GM12878 (cell line): Measurements from ENCODE around the gene ARRDC1.

Source experiments
- BACH1 ChIP-seq: fragments of 450-650 bp; IDR thresholded peaks from 2 replicates; pipeline ENCODE4 v1.6.1; 2017; ENCODE audit warnings: mild to moderate bottlenecking, borderline replicate concordance
- CHD1 ChIP-seq: IDR thresholded peaks from 2 replicates; pipeline ENCODE4 v1.6.1; 2012; ENCODE audit warnings: low read depth, low read length, improper control_type of control experiment
- EED ChIP-seq: sonication (generic); IDR thresholded peaks from 2 replicates; pipeline ENCODE4 v1.6.1; 2016; ENCODE audit warnings: antibody characterized with exemption, low read depth
- EZH2 ChIP-seq: IDR thresholded peaks from 2 replicates; pipeline ENCODE4 v1.6.1; 2012; ENCODE audit warnings: low read depth, mild to moderate bottlenecking, control low read depth, inconsistent platforms, low read length, borderline replicate concordance; ENCODE audit not compliant: control insufficient read depth
- MYC ChIP-seq: IDR thresholded peaks from 2 replicates; pipeline ENCODE4 v1.6.1; 2011; ENCODE audit warnings: mild to moderate bottlenecking, low read length, moderate library complexity, inconsistent platforms; ENCODE audit not compliant: insufficient read depth, insufficient replicate concordance, insufficient read length, severe bottlenecking
- NBN ChIP-seq: fragments of 450-650 bp; IDR thresholded peaks from 2 replicates; pipeline ENCODE4 v1.6.1; 2016
- POLR2A ChIP-seq: IDR thresholded peaks from 2 replicates; pipeline ENCODE4 v1.6.1; 2011; ENCODE audit warnings: low read depth, mild to moderate bottlenecking, low read length
- RCOR1 ChIP-seq: conservative IDR thresholded peaks from 2 replicates; pipeline ENCODE4 v1.6.1; 2012; ENCODE audit warnings: low read depth, low read length, improper control_type of control experiment
- TF ChIP-seq, protein P1 (sequence below): IDR thresholded peaks from 2 replicates; pipeline ENCODE4 v1.6.1; 2011; ENCODE audit warnings: low read depth, low read length, improper control_type of control experiment, borderline replicate concordance

DNA sequence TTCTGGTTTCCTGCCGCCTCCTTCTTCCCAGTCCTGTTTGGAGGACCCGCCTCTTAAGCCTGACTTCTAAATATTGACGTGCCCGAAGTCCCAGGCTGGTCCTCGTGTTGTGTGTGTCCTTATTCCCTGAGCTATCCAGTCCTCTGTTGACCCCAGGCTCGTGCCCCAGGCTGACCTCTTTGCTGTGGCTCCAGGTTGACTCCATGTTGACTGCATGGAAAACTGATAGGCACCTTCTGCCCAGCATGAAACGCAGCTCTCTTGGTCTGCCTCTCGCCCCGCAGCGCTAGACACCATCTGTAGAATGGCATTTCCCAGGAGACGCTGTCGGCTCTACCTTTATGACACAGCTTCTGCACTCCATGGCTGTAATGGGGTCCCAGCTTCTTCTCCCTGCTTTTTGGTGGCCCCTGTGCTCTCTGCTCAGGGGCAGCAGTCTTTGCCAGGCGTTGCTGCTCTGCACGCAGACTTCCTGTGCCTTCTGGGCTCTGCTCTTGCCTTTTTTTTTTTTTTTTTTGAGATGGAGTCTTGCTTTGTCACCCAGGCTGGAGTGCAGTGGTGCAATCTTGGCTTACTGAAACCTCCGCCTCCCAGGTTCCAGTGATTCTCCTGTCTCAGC is 41.7 kb downstream of the ARRDC1 start:
- no peak for TF ChIP-seq POLR2A
- TF ChIP-seq, protein P1, sequence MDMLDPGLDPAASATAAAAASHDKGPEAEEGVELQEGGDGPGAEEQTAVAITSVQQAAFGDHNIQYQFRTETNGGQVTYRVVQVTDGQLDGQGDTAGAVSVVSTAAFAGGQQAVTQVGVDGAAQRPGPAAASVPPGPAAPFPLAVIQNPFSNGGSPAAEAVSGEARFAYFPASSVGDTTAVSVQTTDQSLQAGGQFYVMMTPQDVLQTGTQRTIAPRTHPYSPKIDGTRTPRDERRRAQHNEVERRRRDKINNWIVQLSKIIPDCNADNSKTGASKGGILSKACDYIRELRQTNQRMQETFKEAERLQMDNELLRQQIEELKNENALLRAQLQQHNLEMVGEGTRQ, result no peak
- TF ChIP-seq BACH1, result no peak
- TF ChIP-seq RCOR1, result no peak
- TF ChIP-seq NBN, result no peak
- TF ChIP-seq MYC, result no peak
- no peak for TF ChIP-seq EZH2
- no peak for TF ChIP-seq EED
- TF ChIP-seq CHD1, result no peak
